HG03280 (cell line): ENCODE measurements around the gene CRACR2A.

Experiments used
- ATAC-seq: cut with Tn5 transposase; IDR thresholded peaks from one replicate; pipeline ENCODE4 v1.9.1; 2021; ENCODE audit warnings: mild to moderate bottlenecking, moderate library complexity; ENCODE audit not compliant: unreplicated experiment

The CRACR2A gene

GRCh38 chr12:3753544-3754284 is 805 bp upstream of the CRACR2A start:
- ATAC-seq: no peak

- ATAC-seq: peak; percentile 65
Observed at GRCh38 chr12:3752096-3752709, 706 bp downstream of the CRACR2A start.

DNA sequence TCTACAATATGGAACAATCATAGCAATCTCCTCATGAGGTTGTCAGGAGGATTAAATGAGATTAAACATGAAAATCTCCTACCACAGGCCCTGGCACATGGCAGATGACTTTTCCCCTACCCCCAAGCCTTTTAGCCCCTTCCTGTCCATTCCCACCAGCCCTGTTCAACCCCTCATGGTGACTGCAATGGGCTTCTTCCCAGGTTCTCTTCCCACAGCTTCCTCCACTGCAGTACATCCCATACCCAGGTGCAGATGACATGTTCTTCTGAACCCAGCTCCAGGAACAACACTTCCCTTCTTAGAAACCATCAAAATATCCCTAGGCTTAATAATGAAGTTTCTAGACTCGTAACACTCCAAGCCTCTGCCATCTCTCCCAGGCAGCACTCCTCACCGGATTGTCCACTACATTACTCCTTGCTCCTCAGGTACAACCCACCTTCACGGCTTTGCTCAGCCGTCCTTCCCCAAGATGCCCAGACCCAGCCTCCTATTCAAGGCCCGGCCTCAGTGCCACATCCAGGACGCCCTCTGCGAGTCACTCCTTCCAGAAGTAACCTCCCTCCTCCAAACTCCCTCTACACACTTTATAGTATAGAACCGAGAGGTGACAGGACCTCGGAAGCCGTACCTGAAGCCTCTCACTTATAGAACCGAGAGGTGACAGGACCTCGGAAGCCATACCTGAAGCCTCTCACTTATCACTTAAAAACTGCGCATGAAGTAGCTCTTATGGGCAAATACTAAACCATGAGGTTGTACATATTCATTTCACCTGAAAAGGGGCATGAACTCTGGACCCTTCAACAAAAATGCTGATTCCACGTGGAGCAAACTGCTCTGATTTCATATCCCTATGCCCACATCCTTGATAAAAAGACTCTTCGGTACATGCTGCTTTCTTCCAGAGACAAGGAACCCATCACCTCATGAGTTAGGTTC is 1.5 kb downstream of the CRACR2A start:
- ATAC-seq: no peak

- no peak for ATAC-seq
Observed at GRCh38 chr12:3750616-3751015, 2.3 kb downstream of the CRACR2A start.

DNA sequence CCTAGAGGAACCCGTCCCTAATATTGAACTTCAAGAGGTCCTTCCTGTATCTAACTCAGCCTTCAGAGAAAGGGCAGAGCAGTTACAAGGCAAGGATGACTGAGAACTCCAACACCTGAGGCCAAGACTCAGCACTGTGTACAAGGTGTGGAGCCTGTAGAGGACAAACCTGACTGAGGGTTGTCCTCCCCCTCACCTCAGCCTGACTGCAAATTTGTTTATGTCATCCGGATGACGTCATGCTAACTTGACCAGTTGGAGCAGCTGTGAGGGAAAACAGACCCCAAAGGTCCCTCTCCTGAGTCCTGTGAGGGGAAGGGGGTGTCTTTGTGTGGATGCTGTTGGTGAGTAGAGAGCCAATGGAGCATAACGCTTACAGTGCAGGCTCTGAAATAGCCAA is 4.3 kb downstream of the CRACR2A start:
- ATAC-seq: no peak

GRCh38 chr12:3747976-3748619 is 4.8 kb downstream of the CRACR2A start:
- ATAC-seq: no peak

- no peak for ATAC-seq
Observed at GRCh38 chr12:3747543-3747942, 5.4 kb downstream of the CRACR2A start.

- ATAC-seq: no peak
Observed at GRCh38 chr12:3746758-3747157, 6.2 kb downstream of the CRACR2A start.

DNA sequence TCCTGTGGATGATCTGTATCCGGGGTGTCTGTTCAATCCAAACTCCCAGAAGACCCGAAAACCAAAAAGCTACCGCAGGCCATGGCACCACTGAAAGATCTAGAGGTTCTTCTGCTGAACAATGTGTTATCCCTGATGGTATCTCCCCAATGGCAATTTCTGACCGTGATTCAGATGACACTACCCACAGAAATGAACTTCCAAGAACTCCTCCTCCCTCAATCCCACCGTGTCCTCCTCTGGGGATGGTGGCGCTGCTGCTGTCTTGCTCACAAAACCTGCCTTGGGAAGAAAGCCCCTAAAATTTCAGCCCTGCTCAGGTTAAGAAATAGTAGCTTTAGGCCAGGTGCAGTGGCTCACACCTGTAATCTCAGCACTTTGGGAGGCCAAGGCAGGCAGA is 7.8 kb downstream of the CRACR2A start:
- ATAC-seq: no peak

- ATAC-seq: peak; percentile 26
Observed at GRCh38 chr12:3744229-3744901, 8.5 kb downstream of the CRACR2A start.

DNA sequence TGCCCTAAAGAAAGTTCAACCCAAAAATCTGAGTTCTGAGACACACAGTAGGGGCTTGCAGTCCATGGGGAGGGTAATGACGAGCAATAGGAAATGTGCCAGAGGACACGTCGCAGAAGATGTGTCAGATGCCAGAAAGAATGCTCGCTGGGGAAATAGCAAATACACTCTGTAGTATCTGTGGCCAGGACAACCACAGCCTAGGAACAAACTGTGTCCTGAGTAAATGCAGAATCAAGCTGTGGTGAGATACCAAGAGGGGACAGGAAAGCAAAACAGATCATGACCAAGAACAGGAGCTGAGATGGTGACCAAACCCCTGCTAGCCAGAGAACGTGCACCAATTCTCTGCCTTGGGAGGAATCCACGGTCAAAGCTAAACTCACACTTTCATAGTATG is 9.1 kb downstream of the CRACR2A start:
- ATAC-seq: peak; percentile 65

DNA sequence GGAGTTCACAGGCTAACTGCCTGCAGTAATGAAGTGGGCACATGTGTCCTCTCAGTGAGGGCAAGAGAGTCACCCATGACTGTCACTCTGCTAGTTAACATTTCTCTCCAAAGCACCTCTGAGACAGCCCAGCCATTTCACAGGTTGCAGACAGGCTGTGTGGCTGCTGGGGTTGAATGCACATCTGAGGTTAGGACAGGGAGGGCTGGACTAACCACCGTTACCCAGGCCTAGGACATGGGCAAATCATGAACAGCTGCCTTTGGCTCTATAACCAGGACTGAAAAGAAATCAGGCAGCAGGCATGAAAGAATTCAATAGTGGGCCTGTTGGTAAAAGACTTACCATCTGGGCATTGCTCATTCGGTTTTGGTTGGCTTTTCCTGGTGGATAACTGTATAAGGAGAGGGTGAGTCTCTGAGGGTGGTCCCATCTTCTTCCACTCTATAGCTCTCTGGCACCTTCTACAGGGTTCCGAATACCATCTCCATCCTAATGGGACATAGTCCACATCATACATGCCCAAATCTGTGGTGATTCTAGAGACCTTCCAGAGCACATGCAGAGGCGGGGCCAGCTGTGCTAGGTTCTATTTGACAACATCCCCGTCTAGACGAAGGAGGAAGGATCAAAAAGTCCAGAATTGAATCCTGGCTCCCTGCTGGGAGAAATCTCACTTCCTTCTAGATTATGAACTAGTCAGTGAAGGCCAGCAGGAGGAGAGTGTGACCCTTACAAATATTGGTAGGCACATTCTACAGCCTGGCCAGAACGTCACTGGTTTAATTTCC is 10.8 kb downstream of the CRACR2A start:
- no peak for ATAC-seq

- ATAC-seq: no peak
Observed at GRCh38 chr12:3740480-3741231, 12.3 kb downstream of the CRACR2A start.

- ATAC-seq: no peak
Observed at GRCh38 chr12:3735432-3735831, 17.5 kb downstream of the CRACR2A start.

DNA sequence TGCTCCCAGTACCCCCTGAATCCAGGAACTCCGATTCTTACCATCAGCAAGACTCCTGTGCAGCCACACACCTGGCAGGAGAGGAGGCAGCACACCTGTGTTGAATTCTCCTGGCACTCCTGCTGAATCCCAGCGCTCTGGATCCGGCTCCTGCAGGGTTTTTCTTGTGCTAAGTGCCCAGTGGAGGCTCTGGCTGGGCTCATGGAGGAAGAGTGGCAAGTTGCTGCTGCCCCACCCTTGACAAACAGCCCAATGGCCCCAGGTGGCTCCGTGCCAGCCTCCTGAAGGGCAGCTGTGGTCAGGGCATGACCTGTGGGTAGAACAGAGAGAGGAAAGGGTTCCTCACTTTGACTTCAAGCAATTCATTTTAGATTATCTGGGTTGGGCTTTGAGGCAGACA is 20.0 kb downstream of the CRACR2A start:
- no peak for ATAC-seq

- ATAC-seq: no peak
Observed at GRCh38 chr12:3730111-3730510, 22.8 kb downstream of the CRACR2A start.

DNA sequence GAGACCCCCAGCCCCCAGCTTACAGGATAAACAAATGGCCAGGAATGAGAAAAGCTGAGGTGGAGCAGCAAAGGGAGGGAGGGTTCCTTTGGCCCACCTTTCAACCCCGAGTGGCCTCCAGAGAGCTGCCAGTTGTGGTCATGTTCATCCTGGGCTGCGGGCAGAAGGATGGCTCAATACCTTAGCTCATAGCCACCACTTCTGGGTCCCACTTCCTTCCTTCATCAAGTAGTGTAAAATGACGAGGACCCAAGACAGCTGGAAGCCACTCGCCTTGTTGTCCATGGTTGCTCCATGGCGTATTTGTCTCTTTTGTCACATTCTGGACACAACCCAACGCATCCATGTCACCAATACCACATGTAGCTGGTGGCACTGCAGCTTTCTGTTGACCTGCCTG is 24.2 kb downstream of the CRACR2A start:
- no peak for ATAC-seq

DNA sequence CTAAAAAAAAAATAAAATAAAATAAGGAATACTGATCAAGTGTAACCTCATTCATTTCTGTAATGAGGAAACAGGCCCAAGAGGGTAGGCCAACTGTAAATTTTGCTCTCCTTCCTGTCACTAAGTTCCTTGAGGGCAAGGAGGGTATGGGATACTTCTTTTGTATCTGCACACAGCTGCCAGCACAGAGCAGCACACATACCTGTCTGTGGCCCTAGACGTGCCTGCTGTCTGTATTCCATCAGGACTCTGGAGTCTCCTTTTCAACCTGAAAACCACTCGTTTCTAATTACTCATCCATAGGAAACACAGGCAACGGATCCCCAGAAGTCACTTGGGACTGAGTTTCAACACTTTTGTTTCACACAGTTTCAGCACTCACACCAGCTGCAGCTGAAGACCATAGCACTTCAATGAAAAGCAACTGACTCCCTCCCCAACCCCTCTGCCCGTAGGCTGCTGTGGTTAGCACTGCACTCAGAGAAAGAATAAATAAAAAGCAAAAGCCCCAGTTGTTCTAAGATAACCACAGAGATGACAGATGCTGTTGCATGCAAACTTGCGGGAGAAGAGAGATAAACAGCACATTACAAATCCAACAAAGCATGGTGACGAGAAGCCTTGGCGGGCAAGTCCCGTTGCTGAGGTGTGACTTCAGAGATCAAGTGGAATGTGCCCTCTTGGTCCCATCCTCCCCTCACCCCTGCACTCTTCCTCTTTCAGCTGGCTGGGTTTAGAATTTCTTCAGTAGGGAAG is 24.9 kb downstream of the CRACR2A start:
- ATAC-seq: peak; percentile 76
